ENCODE measurements around the gene ZFP3. TPM values are rescaled to one million over a fixed set of nuclear protein-coding genes. Genes with fewer than 3 reads are reported as not detected.
"Not testable (repeated sequence)": the region's sequence is repeated elsewhere in the genome, so short reads cannot be mapped to it uniquely, and the experiment has no call there.

ZFP3 gene
- total RNA-seq, 3 donors from 2014 or later (not counting 1 experiment from before 2014, with no cell fraction given), result 3.8 to 7.2 (median 5.1) TPM

GRCh38 chr17:5115673-5116651 lies 37.7 kb downstream of the ZFP3 start, which contains the start of gene USP6:
Gene USP6, plus strand, starts transcription at chr17:5116032. Its CDS starts 14,336 bp downstream, at chr17:5130368.
- H3K27me3 ChIP-seq (ENCODE audit: control insufficient read depth, insufficient read depth, low read length), result peaks cover 12% of the 10 kb centered on the region
- no peaks in the 10 kb centered on the region for H3K36me3 Mint-ChIP-seq
- peaks cover 14% of the 10 kb centered on the region for H3K4me1 ChIP-seq (ENCODE audit: control insufficient read depth, insufficient read depth, low read length)
- ATAC-seq (no peak), DNase-seq (no peak)
- peak within 1 kb of the TSS; percentile 69 for H3K4me3 Mint-ChIP-seq
- H3K9me3 Mint-ChIP-seq, result no peaks in the 10 kb centered on the region
- no peak within 1 kb of the TSS for H3K27ac ChIP-seq (ENCODE audit: low read length)
- no peaks in the 10 kb centered on the region for H3K36me3 ChIP-seq (ENCODE audit: control insufficient read depth, insufficient read depth, low read length)
- H3K4me1 Mint-ChIP-seq, result peaks cover 10 to 14% of the 10 kb centered on the region in 2 donors
- intact Hi-C loops (cut with micrococcal nuclease), result loop anchor here (10.0 kb wide), 1 partner anchor 319 kb away; the partner anchor contains the start of gene C1QBP
- no peak within 1 kb of the TSS for H3K27ac Mint-ChIP-seq
- H3K27me3 Mint-ChIP-seq (ENCODE audit: low read depth in 2 of 2), result peaks cover 27 to 34% of the 10 kb centered on the region in 2 donors
- H3K9me3 ChIP-seq (ENCODE audit: control insufficient read depth, insufficient read depth, low read length), result no peaks in the 10 kb centered on the region
- H3K4me3 ChIP-seq (ENCODE audit: low read length), result no peak within 1 kb of the TSS
- TF ChIP-seq CTCF (IDR thresholded peaks at IDR 0.05), result no peak
- 33% methylated on average over 87 of the region's 87 CpGs for WGBS (ENCODE audit: insufficient coverage)

- no peak for TF ChIP-seq CTCF (IDR thresholded peaks at IDR 0.05)
- Histone ChIP-seq H3K27ac (ENCODE audit: low read length) (no peak overlapping the region), H3K27me3 (ENCODE audit: control insufficient read depth, insufficient read depth, low read length) (peaks cover 18% of the 10 kb centered on the region), H3K4me3 (ENCODE audit: low read length) (no peak overlapping the region), H3K9me3 (ENCODE audit: control insufficient read depth, insufficient read depth, low read length) (no peaks in the 10 kb centered on the region), H3K4me1 (ENCODE audit: control insufficient read depth, insufficient read depth, low read length) (peaks cover 5% of the 10 kb centered on the region), H3K36me3 (ENCODE audit: control insufficient read depth, insufficient read depth, low read length) (no peaks in the 10 kb centered on the region)
- Mint-ChIP-seq H3K27ac (no peak overlapping the region), H3K27me3 (ENCODE audit: low read depth in 2 of 2) (peaks cover 37 to 45% of the 10 kb centered on the region in 2 donors), H3K36me3 (no peaks in the 10 kb centered on the region), H3K9me3 (no peaks in the 10 kb centered on the region), H3K4me1 (peaks cover 0 to 8% of the 10 kb centered on the region in 2 donors), H3K4me3 (no peak overlapping the region)
- 92% methylated on average over 6 of the region's 6 CpGs for WGBS (ENCODE audit: insufficient coverage)
- DNase-seq, result no peak
- intact Hi-C loops (cut with micrococcal nuclease), result loop anchor here (10.0 kb wide), 1 partner anchor 317 kb away; the partner anchor contains the start of gene C1QBP
- ATAC-seq, result no peak
Observed at GRCh38 chr17:5118219-5118618, 40.0 kb downstream of the ZFP3 start.

GRCh38 chr17:5120036-5120435 lies 41.8 kb downstream of the ZFP3 start:
- H3K9me3 Mint-ChIP-seq, result no peaks in the 10 kb centered on the region
- TF ChIP-seq CTCF (IDR thresholded peaks at IDR 0.05), result no peak
- WGBS (ENCODE audit: insufficient coverage), result 94% methylated on average over 6 of the region's 7 CpGs
- Histone ChIP-seq H3K36me3 (ENCODE audit: control insufficient read depth, insufficient read depth, low read length) (no peaks in the 10 kb centered on the region), H3K27me3 (ENCODE audit: control insufficient read depth, insufficient read depth, low read length) (peaks cover 18% of the 10 kb centered on the region), H3K9me3 (ENCODE audit: control insufficient read depth, insufficient read depth, low read length) (no peaks in the 10 kb centered on the region), H3K27ac (ENCODE audit: low read length) (no peak overlapping the region), H3K4me3 (ENCODE audit: low read length) (no peak overlapping the region), H3K4me1 (ENCODE audit: control insufficient read depth, insufficient read depth, low read length) (peaks cover 5% of the 10 kb centered on the region)
- no peak overlapping the region for H3K4me3 Mint-ChIP-seq
- DNase-seq (no peak), ATAC-seq (no peak)
- intact Hi-C loops (cut with micrococcal nuclease), result no loop called here
- H3K27ac Mint-ChIP-seq, result no peak overlapping the region
- peaks cover 0 to 8% of the 10 kb centered on the region in 2 donors for H3K4me1 Mint-ChIP-seq
- no peaks in the 10 kb centered on the region for H3K36me3 Mint-ChIP-seq
- H3K27me3 Mint-ChIP-seq (ENCODE audit: low read depth in 2 of 2), result peaks cover 45 to 46% of the 10 kb centered on the region in 2 donors

GRCh38 chr17:5120436-5121185 lies 42.3 kb downstream of the ZFP3 start:
- peaks cover 42 to 45% of the 10 kb centered on the region in 2 donors for H3K27me3 Mint-ChIP-seq (ENCODE audit: low read depth in 2 of 2)
- 88% methylated on average over 6 of the region's 6 CpGs for WGBS (ENCODE audit: insufficient coverage)
- H3K36me3 ChIP-seq (ENCODE audit: control insufficient read depth, insufficient read depth, low read length); ATAC-seq; intact Hi-C loops (cut with micrococcal nuclease); H3K36me3 Mint-ChIP-seq; H3K4me1 Mint-ChIP-seq; H3K4me3 Mint-ChIP-seq; H3K27ac Mint-ChIP-seq; H3K9me3 Mint-ChIP-seq; H3K4me1 ChIP-seq (ENCODE audit: control insufficient read depth, insufficient read depth, low read length); DNase-seq; H3K9me3 ChIP-seq (ENCODE audit: control insufficient read depth, insufficient read depth, low read length); H3K27ac ChIP-seq (ENCODE audit: low read length); H3K4me3 ChIP-seq (ENCODE audit: low read length): not testable (repeated sequence)
- H3K27me3 ChIP-seq (ENCODE audit: control insufficient read depth, insufficient read depth, low read length), result peaks cover 15% of the 10 kb centered on the region
